ENCODE results near the gene B3GNT3. TPM values are rescaled to one million over a fixed set of nuclear protein-coding genes. Genes with fewer than 3 reads are reported as not detected.

B3GNT3 gene
- total RNA-seq, 1 donor from 2014 or later, result not detected

GRCh38 chr19:17803264-17803896 is 8.4 kb downstream of the B3GNT3 start:
- Mint-ChIP-seq H3K4me3 (peak overlapping the region; percentile 42), H3K9me3 (no peaks in the 10 kb centered on the region), H3K4me1 (peaks cover 17% of the 10 kb centered on the region), H3K27me3 (peaks cover 9% of the 10 kb centered on the region), H3K36me3 (ENCODE audit: low read depth) (no peaks in the 10 kb centered on the region), H3K27ac (peak overlapping the region; percentile 30)
- no peak for TF ChIP-seq CTCF (IDR thresholded peaks at IDR 0.05)
- ChIA-PET CTCF (no interaction called here), POLR2A (interaction anchor here (0.9 to 2.2 kb wide), 3 partner anchors 44 to 56 kb away, joined by 3 to 6 read pairs (median 5); partner anchors contain the start of gene JAK3)
- intact Hi-C loops (cut with micrococcal nuclease), result no loop called here
- ATAC-seq (ENCODE audit: low read depth) (peak; percentile 34), DNase-seq (no peak)

DNA sequence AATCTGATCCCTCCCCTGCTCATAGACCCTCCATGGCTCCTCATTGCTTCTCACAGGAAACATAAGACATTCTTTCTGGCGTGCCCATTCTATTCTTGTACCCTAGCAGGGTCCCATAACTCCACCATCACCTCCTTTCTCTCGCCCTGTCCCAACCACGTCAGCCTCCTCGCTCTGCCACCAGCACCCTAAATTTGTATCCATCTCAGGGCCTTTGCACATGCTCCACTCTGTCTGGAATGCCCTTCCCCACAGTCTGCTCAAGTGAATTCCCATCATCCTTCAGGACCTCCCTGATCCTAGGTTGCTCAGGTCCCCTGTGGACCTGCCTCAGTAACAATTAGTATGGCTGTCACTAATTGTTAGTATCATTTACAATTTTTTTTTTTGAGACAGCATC is 10.5 kb downstream of the B3GNT3 start:
- no peak for TF ChIP-seq CTCF (IDR thresholded peaks at IDR 0.05)
- DNase-seq (no peak), ATAC-seq (ENCODE audit: low read depth) (no peak)
- Mint-ChIP-seq H3K4me1 (peaks cover 17% of the 10 kb centered on the region), H3K27me3 (peaks cover 9% of the 10 kb centered on the region), H3K27ac (no peak overlapping the region), H3K9me3 (no peaks in the 10 kb centered on the region), H3K36me3 (ENCODE audit: low read depth) (no peaks in the 10 kb centered on the region), H3K4me3 (no peak overlapping the region)
- intact Hi-C loops (cut with micrococcal nuclease), result no loop called here
- POLR2A ChIA-PET, result interaction anchor here (0.5 kb wide), 1 partner anchor 20 kb away, joined by 4 read pairs; no protein-coding TSS in a partner anchor
- CTCF ChIA-PET, result no interaction called here

DNA sequence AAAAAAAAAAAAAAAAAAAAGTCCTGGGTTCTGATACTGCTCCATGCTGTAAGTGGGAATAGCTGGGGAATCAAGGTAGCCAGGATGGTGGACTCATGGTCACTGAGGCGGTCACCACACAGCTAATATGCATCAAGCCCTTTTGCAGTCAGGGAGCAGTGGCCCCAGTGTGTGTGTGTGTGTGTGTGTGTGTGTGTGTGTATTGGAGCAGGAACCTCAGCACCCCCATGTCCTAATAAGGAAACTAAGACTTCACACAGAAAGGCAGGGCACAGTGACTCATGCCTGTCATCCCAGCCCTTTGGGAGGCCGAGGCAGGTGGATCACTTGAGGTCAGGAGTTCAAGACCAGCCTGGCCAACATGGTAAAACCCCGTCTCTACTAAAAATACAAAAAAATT is 12.0 kb downstream of the B3GNT3 start:
- DNase-seq (no peak), ATAC-seq (ENCODE audit: low read depth) (no peak)
- H3K4me1 Mint-ChIP-seq, result peaks cover 17% of the 10 kb centered on the region
- no peaks in the 10 kb centered on the region for H3K9me3 Mint-ChIP-seq
- H3K4me3 Mint-ChIP-seq, result no peak overlapping the region
- ChIA-PET POLR2A (no interaction called here), CTCF (no interaction called here)
- no peaks in the 10 kb centered on the region for H3K36me3 Mint-ChIP-seq (ENCODE audit: low read depth)
- H3K27ac Mint-ChIP-seq, result no peak overlapping the region
- intact Hi-C loops (cut with micrococcal nuclease), result no loop called here
- no peak for TF ChIP-seq CTCF (IDR thresholded peaks at IDR 0.05)
- peaks cover 11% of the 10 kb centered on the region for H3K27me3 Mint-ChIP-seq

DNA sequence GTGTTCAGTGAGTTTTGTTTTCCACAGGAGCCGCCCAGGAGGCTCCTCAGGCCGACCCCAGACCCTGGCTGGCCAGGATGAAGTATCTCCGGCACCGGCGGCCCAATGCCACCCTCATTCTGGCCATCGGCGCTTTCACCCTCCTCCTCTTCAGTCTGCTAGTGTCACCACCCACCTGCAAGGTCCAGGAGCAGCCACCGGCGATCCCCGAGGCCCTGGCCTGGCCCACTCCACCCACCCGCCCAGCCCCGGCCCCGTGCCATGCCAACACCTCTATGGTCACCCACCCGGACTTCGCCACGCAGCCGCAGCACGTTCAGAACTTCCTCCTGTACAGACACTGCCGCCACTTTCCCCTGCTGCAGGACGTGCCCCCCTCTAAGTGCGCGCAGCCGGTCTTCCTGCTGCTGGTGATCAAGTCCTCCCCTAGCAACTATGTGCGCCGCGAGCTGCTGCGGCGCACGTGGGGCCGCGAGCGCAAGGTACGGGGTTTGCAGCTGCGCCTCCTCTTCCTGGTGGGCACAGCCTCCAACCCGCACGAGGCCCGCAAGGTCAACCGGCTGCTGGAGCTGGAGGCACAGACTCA is 12.9 kb downstream of the B3GNT3 start:
- no peak for TF ChIP-seq CTCF (IDR thresholded peaks at IDR 0.05)
- Mint-ChIP-seq H3K9me3 (no peaks in the 10 kb centered on the region), H3K27ac (no peak overlapping the region), H3K4me3 (peak overlapping the region; percentile 28), H3K27me3 (peaks cover 11% of the 10 kb centered on the region), H3K36me3 (ENCODE audit: low read depth) (no peaks in the 10 kb centered on the region), H3K4me1 (peaks cover 13% of the 10 kb centered on the region)
- ATAC-seq (ENCODE audit: low read depth) (peak; percentile 42), DNase-seq (no peak)
- intact Hi-C loops (cut with micrococcal nuclease), result no loop called here
- ChIA-PET POLR2A (interaction anchor here (1.3 kb wide), 1 partner anchor 16 kb away, joined by 3 read pairs; no protein-coding TSS in a partner anchor), CTCF (no interaction called here)

- peaks cover 6% of the 10 kb centered on the region for H3K4me1 Mint-ChIP-seq
- H3K36me3 Mint-ChIP-seq (ENCODE audit: low read depth), result no peaks in the 10 kb centered on the region
- no peak for TF ChIP-seq CTCF (IDR thresholded peaks at IDR 0.05)
- no peak overlapping the region for H3K4me3 Mint-ChIP-seq
- POLR2A ChIA-PET, result no interaction called here
- CTCF ChIA-PET, result no interaction called here
- no peaks in the 10 kb centered on the region for H3K9me3 Mint-ChIP-seq
- ATAC-seq (ENCODE audit: low read depth), result no peak
- intact Hi-C loops (cut with micrococcal nuclease), result no loop called here
- H3K27ac Mint-ChIP-seq, result no peak overlapping the region
- peaks cover 7% of the 10 kb centered on the region for H3K27me3 Mint-ChIP-seq
- no peak for DNase-seq
Observed at GRCh38 chr19:17811103-17811502, 16.2 kb downstream of the B3GNT3 start.
